ENCODE measurements around the gene SLC25A29. TPM values are rescaled to one million over a fixed set of nuclear protein-coding genes. Genes with fewer than 3 reads are reported as not detected.

Gene SLC25A29
- total and polyA plus RNA-seq, 8 donors = 9.0 to 174 (median 28.2) TPM

DNA sequence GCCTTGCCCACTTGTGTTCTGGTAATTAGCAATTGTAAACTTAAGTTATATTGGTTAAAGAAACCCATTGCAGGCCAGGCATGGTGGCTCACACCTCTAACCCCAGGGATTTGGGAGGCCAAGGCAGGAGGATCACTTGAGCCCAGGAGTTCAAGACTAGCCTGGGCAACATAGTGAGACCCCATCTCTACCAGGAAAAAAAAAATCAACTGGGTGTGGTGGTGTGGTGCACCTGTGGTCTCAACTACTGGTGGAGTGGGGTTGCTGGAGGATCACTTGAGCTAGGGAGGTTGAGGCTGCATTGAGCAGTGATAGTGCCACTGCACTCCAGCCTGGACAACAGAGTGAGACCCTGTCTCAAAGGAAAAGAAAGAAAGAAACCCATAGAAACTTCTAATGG, 53.6 kb downstream of the SLC25A29 start:
- no peak for DNase-seq
- Histone ChIP-seq H3K9me3 (no peaks in the 10 kb centered on the region), H3K27ac (no peak overlapping the region), H3K4me1 (peaks cover 26 to 95% (median 72%) of the 10 kb centered on the region in 4 donors), H3K4me3 (no peak overlapping the region), H3K27me3 (no peaks in the 10 kb centered on the region), H3K36me3 (no peaks in the 10 kb centered on the region)
- TF ChIP-seq, protein P1, sequence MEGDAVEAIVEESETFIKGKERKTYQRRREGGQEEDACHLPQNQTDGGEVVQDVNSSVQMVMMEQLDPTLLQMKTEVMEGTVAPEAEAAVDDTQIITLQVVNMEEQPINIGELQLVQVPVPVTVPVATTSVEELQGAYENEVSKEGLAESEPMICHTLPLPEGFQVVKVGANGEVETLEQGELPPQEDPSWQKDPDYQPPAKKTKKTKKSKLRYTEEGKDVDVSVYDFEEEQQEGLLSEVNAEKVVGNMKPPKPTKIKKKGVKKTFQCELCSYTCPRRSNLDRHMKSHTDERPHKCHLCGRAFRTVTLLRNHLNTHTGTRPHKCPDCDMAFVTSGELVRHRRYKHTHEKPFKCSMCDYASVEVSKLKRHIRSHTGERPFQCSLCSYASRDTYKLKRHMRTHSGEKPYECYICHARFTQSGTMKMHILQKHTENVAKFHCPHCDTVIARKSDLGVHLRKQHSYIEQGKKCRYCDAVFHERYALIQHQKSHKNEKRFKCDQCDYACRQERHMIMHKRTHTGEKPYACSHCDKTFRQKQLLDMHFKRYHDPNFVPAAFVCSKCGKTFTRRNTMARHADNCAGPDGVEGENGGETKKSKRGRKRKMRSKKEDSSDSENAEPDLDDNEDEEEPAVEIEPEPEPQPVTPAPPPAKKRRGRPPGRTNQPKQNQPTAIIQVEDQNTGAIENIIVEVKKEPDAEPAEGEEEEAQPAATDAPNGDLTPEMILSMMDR (IDR thresholded peaks at IDR 0.05) = no peak
- TF ChIP-seq POLR2A (IDR thresholded peaks at IDR 0.05) = no peak
- intact Hi-C loops (cut with DNase I; ENCODE audit: low total_unique reads) = no loop called here

DNA sequence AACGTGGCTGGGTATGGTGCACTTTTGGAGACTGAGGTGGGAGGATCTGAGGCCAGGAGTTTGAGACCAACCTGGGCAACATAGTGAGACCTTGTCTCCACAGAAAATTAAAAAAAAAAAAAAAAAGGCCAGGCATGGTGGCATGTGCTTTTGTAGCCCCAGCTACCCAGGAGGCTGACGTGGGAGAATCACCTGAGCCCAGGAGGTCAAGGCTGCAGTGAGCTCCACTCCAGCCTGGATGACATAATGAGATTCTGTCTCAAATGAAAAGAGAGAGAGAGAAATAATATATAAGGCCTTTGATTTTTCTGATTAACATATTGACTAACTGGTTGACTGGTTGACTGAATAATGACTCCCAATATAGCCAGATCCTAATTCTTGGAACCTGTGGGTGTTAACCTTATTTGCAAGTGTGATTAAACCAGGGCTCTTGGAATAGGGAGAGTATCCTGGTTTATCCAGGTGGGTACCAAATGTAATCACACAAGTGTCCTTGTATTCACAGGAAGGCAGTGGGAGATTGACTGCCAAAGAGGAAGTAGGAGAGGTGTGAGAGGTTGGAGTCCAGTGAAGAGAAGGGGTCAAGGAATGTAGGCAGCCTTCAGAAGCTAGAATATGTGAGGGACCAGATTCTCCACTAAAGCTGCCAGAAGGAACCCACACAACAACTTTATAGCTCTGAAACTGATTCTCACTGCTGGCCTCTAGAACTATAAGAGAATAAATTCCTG, 55.3 kb downstream of the SLC25A29 start:
- peak overlapping the region in 1 of 5 donors; percentile 35 for H3K27ac ChIP-seq
- intact Hi-C loops (cut with DNase I; ENCODE audit: low total_unique reads) = no loop called here
- no peaks in the 10 kb centered on the region for H3K36me3 ChIP-seq
- DNase-seq = no peak
- H3K9me3 ChIP-seq = no peaks in the 10 kb centered on the region
- WGBS, 5 donors = 84 to 97% (median 89%) methylated on average over 2 of the region's 2 CpGs
- no peaks in the 10 kb centered on the region for H3K27me3 ChIP-seq
- H3K4me1 ChIP-seq = peaks cover 42 to 96% (median 78%) of the 10 kb centered on the region in 4 donors
- no peak overlapping the region for H3K4me3 ChIP-seq
- no peak for TF ChIP-seq POLR2AphosphoS5 (IDR thresholded peaks at IDR 0.05)
- TF ChIP-seq, protein P1 (IDR thresholded peaks at IDR 0.05) = no peak
- no peak for TF ChIP-seq POLR2A (IDR thresholded peaks at IDR 0.05)
- TF ChIP-seq EP300 (IDR thresholded peaks at IDR 0.05) = no peak

DNA sequence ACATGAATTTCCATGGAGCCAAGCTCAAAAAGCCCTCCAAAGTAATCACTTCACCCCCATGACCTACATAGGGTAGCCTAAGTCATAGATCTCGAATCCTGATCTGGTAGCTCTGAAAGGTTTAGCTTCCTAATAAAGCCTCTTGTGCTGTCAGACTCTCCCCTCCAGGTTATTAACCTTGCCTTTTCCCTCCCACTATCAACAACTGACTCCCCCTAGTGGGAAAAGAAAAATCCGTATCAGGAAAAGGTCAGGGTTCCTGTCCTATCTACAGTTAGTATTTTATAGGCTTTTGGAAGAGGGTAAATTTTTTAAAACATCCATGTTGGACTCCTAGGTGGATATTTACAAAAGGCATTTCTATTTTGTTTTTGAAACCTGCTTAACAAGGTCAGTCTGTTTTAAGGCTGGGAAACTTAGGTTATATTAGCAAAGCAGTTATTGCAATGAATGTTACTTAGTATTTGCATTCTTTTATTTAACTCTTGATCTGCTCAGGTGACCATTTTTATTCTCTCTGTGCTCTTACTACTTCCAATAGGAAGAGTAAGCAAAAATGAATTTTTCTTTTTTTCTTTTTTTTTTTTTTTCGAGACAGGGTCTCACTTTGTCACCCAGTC, 59.3 kb downstream of the SLC25A29 start:
- intact Hi-C loops (cut with DNase I; ENCODE audit: low total_unique reads) = no loop called here
- Histone ChIP-seq H3K27me3 (no peaks in the 10 kb centered on the region), H3K36me3 (no peaks in the 10 kb centered on the region), H3K9me3 (no peaks in the 10 kb centered on the region), H3K4me1 (peaks cover 65 to 97% (median 84%) of the 10 kb centered on the region in 4 donors), H3K27ac (peak overlapping the region in 4 of 5 donors; percentile 38 to 64 (median 50)), H3K4me3 (no peak overlapping the region)
- 19 to 30% (median 26%) methylated on average over 3 of the region's 3 CpGs for WGBS, 5 donors
- DNase-seq = peak in 1 of 2 donors; percentile 73
- no peak for TF ChIP-seq POLR2A (IDR thresholded peaks at IDR 0.05)
- no peak for TF ChIP-seq EP300 (IDR thresholded peaks at IDR 0.05)
- TF ChIP-seq, protein P1 (IDR thresholded peaks at IDR 0.05) = peak in 5 of 7 experiments; percentile 27 to 56 (median 50)

DNA sequence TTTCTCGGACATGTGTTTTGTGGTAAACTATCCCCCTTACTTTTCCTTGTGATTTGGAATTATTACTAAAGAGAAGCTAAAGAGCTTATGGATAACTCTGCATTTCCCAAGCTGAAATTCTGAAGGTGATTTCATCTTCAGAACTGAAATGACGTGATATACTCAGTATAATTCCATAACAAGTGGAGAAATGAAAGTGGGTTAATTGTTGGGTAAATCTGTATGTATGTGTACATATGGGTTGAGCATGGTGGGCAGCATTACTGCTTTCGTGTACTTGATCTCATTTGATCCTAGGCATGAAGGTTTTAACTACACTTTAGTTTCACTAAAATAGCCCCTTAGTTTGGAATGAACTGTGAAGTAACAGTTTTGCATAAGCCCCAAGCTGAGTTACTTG, 63.2 kb downstream of the SLC25A29 start:
- Histone ChIP-seq H3K4me1 (peaks cover 55 to 73% (median 69%) of the 10 kb centered on the region in 4 donors), H3K36me3 (peaks cover 0 to 4% (median 0%) of the 10 kb centered on the region in 4 donors), H3K27me3 (no peaks in the 10 kb centered on the region), H3K27ac (peak overlapping the region in 2 of 5 donors; percentile 97 to 100), H3K4me3 (peak overlapping the region in 1 of 4 donors; percentile 19), H3K9me3 (no peaks in the 10 kb centered on the region)
- intact Hi-C loops (cut with DNase I; ENCODE audit: low total_unique reads) = no loop called here
- no peak for TF ChIP-seq POLR2AphosphoS5 (IDR thresholded peaks at IDR 0.05)
- DNase-seq = no peak
- 69 to 80% (median 75%) methylated on average over 3 of the region's 3 CpGs for WGBS, 5 donors

DNA sequence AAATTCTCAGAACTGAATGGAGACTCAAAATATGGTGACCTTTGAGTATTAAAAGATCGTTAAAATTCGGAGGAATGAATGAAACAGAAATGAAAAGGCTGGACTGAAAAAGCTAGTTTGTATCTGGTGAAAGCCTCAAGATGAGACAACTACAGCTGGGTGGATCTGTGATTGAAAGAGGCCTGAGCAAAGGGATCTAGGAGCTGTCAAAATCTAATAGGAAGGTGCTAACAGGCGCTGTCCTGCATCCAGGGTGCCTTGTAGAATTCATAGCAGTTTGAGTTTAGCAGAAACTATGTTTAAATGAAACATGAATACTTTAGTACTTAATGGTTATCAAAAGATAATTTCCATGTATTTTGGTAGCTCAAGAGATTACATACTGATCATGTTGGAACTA, 65.0 kb downstream of the SLC25A29 start:
- Histone ChIP-seq H3K9me3 (no peaks in the 10 kb centered on the region), H3K4me3 (peak overlapping the region; percentile 64 to 100 (median 98)), H3K4me1 (peaks cover 52 to 72% (median 69%) of the 10 kb centered on the region in 4 donors), H3K27me3 (no peaks in the 10 kb centered on the region), H3K27ac (peak overlapping the region; percentile 58 to 100 (median 97)), H3K36me3 (peaks cover 0 to 4% (median 0%) of the 10 kb centered on the region in 4 donors)
- TF ChIP-seq EP300 (IDR thresholded peaks at IDR 0.05) (no peak), POLR2A (IDR thresholded peaks at IDR 0.05) (no peak), POLR2AphosphoS5 (IDR thresholded peaks at IDR 0.05) (no peak)
- TF ChIP-seq, protein P1 (IDR thresholded peaks at IDR 0.05) = no peak
- DNase-seq = no peak
- intact Hi-C loops (cut with DNase I; ENCODE audit: low total_unique reads) = no loop called here
- 19 to 26% (median 20%) methylated on average over 3 of the region's 3 CpGs for WGBS, 5 donors

Measured in stomach (tissue), 9 donors.